Upper lobe of right lung (tissue), 1 donor: Measurements from ENCODE around the gene MTARC1. TPM values are rescaled to one million over a fixed set of nuclear protein-coding genes. Genes with fewer than 3 reads are reported as not detected.

Experiments used
- ATAC-seq: fragments of 200-7000 bp; cut with Tn5 transposase; one replicate; pipeline ENCODE4 v1.9.1; 2020; ENCODE audit warnings: mild to moderate bottlenecking, moderate library complexity
- DNase-seq: peaks from one replicate; pipeline ENCODE4 v3.0.0-alpha.2; 2020
- H3K27ac ChIP-seq: fragments of 200-600 bp; one replicate; pipeline ENCODE4 v1.8.0; 2022
- H3K27me3 ChIP-seq: fragments of 200-600 bp; one replicate; pipeline ENCODE4 v1.8.0; 2022; ENCODE audit warnings: mild to moderate bottlenecking
- H3K36me3 ChIP-seq: fragments of 200-600 bp; one replicate; pipeline ENCODE4 v1.8.0; 2022
- H3K4me1 ChIP-seq: fragments of 200-600 bp; one replicate; pipeline ENCODE4 v1.8.0; 2022
- H3K4me3 ChIP-seq: fragments of 200-600 bp; one replicate; pipeline ENCODE4 v1.8.0; 2022; ENCODE audit warnings: mild to moderate bottlenecking
- H3K9me3 ChIP-seq: fragments of 200-600 bp; one replicate; pipeline ENCODE4 v1.8.0; 2022
- CTCF ChIP-seq: fragments of 200-600 bp; IDR thresholded peaks from one replicate; pipeline ENCODE4 v1.8.0; 2022; ENCODE audit warnings: antibody characterized with exemption
- intact Hi-C: fragments of 100-400 bp; cut with DNase I; formaldehyde crosslinking; loops from one replicate; pipeline ENCODE4 v1.11.0; 2022
- total RNA-seq: library from RNA; stranded (reverse); fragmentation: NEBNext Ultra II Directional; extraction: Animal tissue kit (Norgen Biotek cat#: 25700); gene quantifications from one replicate; pipeline ENCODE4 v1.2.1, GENCODE V29; 2021
- donor health status: DM: no; HTN: yes; CAD: no; lungs with severe emphysema.

MTARC1 gene
- total RNA-seq, 1 donor from 2014 or later, result 25.2 TPM

- no peak for ATAC-seq
- intact Hi-C loops, result no loop called here
- H3K36me3 ChIP-seq, result peaks cover 37% of the 10 kb centered on the region
Measured at GRCh38 chr1:220770245-220770913, 16.3 kb upstream of the MTARC1 start.

GRCh38 chr1:220772846-220773245 lies 13.9 kb upstream of the MTARC1 start:
- no peak for TF ChIP-seq CTCF
- Histone ChIP-seq H3K9me3 (no peaks in the 10 kb centered on the region), H3K36me3 (peaks cover 37% of the 10 kb centered on the region), H3K4me3 (no peak overlapping the region), H3K27me3 (no peaks in the 10 kb centered on the region), H3K4me1 (peaks cover 9% of the 10 kb centered on the region), H3K27ac (no peak overlapping the region)
- DNase-seq, result no peak
- no peak for ATAC-seq
- intact Hi-C loops, result no loop called here

More at GRCh38 chr1:220770245-220770913, 16.3 kb upstream of the MTARC1 start:
- Histone ChIP-seq H3K27me3 (no peaks in the 10 kb centered on the region), H3K9me3 (no peaks in the 10 kb centered on the region), H3K4me3 (no peak overlapping the region), H3K27ac (no peak overlapping the region), H3K4me1 (peaks cover 18% of the 10 kb centered on the region)
- DNase-seq, result no peak
- no peak for TF ChIP-seq CTCF

- Histone ChIP-seq H3K27me3 (no peaks in the 10 kb centered on the region), H3K4me3 (no peak overlapping the region), H3K36me3 (peaks cover 20% of the 10 kb centered on the region), H3K9me3 (no peaks in the 10 kb centered on the region), H3K4me1 (no peaks in the 10 kb centered on the region), H3K27ac (no peak overlapping the region)
- TF ChIP-seq CTCF, result peak; percentile 88
- no peak for DNase-seq
- no peak for ATAC-seq
- intact Hi-C loops, result loop anchor here (5.0 kb wide), 1 partner anchor 88 kb away; no protein-coding TSS in a partner anchor
Measured at GRCh38 chr1:220775240-220775853, 11.4 kb upstream of the MTARC1 start.

- ATAC-seq (no peak), DNase-seq (no peak)
- peaks cover 16% of the 10 kb centered on the region for H3K36me3 ChIP-seq
- intact Hi-C loops, result loop anchor here (5.0 kb wide), 1 partner anchor 89 kb away; no protein-coding TSS in a partner anchor
- no peak overlapping the region for H3K27ac ChIP-seq
- H3K4me3 ChIP-seq, result no peak overlapping the region
- H3K4me1 ChIP-seq, result no peaks in the 10 kb centered on the region
- no peaks in the 10 kb centered on the region for H3K9me3 ChIP-seq
- TF ChIP-seq CTCF, result no peak
- no peaks in the 10 kb centered on the region for H3K27me3 ChIP-seq
Measured at GRCh38 chr1:220776254-220776653, 10.5 kb upstream of the MTARC1 start.

GRCh38 chr1:220776720-220777326 lies 9.9 kb upstream of the MTARC1 start:
- Histone ChIP-seq H3K9me3 (no peaks in the 10 kb centered on the region), H3K27ac (no peak overlapping the region), H3K4me3 (no peak overlapping the region), H3K36me3 (peaks cover 16% of the 10 kb centered on the region), H3K4me1 (no peaks in the 10 kb centered on the region), H3K27me3 (no peaks in the 10 kb centered on the region)
- intact Hi-C loops, result loop anchor here (5.0 kb wide), 1 partner anchor 90 kb away; no protein-coding TSS in a partner anchor
- peak; percentile 94 for TF ChIP-seq CTCF
- DNase-seq, result peak; percentile 92
- peak; percentile 99 for ATAC-seq
